ENCODE data around the gene LMO7.
"Not testable (repeated sequence)": the region's sequence is repeated elsewhere in the genome, so short reads cannot be mapped to it uniquely, and the experiment has no call there.

LMO7 gene

DNA sequence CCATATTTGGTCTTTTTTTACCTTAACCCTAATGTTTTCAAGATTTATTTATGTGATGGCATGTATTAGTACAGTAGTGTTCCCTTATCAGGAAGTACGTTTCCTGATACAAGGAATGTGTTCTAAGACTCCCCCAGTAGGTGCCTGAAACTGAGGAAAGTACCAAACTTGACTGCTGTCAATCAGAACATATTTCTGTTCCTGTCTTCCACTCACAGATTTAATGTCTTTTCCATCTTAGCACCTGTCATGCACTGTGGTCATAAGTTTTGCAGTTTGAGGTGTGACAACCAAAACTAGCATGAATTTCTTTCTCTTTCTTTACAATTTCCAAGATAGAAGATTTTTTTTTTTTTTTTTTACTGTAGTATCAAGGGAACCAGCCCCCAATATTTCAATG is 62.9 kb downstream of the LMO7 start:
- no peak for DNase-seq
- no peak for ATAC-seq

- DNase-seq, ATAC-seq: not testable (repeated sequence)
These were observed 63.6 kb downstream of the LMO7 start for GRCh38 chr13:75699717-75700116.

DNA sequence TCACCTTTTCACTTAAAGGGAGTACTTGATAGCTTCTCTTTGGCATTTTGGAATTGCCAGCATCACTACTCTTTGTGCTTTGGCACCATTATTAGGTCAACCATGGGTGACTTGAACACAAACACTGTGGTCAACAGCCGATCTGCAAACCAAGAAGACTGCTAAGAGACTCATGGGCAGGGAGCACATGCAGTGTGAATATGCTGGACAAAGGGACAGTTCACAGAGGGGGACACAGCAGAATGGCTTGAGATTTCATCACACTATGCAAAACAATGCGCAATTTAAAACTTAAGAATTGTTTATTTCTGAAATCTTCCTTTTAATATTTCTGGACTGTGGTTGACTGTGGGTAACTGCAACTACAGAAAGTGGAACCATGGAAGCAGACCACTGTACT is 64.4 kb downstream of the LMO7 start:
- DNase-seq (no peak), ATAC-seq (no peak)

GRCh38 chr13:75702476-75702875 is 66.3 kb downstream of the LMO7 start:
- ATAC-seq (no peak), DNase-seq (no peak)

DNA sequence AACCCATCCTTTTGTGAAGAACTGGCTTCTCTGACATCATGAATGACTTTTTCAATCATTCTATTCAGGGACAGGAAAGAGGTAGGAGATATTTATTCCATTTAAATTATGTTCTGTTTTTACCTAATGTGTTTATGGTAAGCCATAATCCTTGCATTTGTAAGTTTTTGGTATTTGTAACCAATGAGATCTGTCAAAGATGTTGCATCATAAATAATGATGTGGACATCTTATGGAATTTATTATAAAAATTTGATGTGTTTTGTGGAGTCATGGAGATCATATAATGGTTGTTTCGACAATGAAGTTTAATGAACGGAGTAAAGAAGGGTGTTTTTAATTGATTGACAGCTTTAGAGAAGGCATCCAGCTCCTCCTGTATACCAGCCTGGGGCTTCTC is 67.6 kb downstream of the LMO7 start:
- ATAC-seq = no peak

GRCh38 chr13:75704194-75704926 is 68.2 kb downstream of the LMO7 start:
- ATAC-seq (no peak), DNase-seq (no peak)

More for the DNA sequence above, 67.6 kb downstream of the LMO7 start:
- DNase-seq = no peak

DNA sequence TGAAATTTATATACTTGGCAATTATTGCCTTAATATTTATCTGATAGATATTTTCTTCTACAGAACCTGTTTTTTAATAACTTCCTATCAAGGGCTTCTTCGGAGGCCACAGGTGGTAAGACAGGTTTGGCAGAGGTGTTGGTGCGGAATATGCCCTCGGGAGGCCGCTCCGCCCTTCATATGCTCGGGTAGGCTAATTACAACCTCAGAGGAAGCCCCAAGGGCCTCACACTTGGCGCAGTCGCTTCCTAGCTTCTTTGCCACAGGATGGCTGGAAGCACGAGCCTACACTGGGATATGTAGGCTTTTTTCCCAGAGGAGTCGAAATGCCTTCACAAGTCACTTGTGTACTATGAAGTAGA is 68.8 kb downstream of the LMO7 start:
- ATAC-seq (no peak), DNase-seq (no peak)

GRCh38 chr13:75705395-75705794 is 69.3 kb downstream of the LMO7 start:
- DNase-seq = no peak
- peak; percentile 78 for ATAC-seq

- DNase-seq (no peak), ATAC-seq (no peak)
These were observed 69.8 kb downstream of the LMO7 start for GRCh38 chr13:75705908-75706307.

DNA sequence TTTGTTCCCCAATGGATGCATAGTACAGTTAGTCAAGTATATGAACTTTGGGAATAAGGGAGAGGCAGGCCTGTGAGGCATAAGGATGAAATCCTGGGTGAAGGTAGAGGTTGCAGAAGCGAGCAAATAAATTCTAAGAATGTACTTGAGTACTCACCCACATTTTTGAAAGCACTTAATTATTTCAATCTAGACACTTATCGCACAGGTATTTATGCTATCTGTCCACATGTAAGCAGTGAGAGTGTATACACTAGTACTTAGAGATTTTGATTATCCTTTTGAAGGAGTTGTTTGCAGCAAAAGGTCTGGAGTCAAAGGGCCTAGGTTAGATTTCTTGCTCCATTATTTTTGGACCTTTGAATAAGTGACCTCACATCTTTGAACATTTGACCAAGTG is 77.7 kb downstream of the LMO7 start:
- no peak for DNase-seq
- no peak for ATAC-seq

DNA sequence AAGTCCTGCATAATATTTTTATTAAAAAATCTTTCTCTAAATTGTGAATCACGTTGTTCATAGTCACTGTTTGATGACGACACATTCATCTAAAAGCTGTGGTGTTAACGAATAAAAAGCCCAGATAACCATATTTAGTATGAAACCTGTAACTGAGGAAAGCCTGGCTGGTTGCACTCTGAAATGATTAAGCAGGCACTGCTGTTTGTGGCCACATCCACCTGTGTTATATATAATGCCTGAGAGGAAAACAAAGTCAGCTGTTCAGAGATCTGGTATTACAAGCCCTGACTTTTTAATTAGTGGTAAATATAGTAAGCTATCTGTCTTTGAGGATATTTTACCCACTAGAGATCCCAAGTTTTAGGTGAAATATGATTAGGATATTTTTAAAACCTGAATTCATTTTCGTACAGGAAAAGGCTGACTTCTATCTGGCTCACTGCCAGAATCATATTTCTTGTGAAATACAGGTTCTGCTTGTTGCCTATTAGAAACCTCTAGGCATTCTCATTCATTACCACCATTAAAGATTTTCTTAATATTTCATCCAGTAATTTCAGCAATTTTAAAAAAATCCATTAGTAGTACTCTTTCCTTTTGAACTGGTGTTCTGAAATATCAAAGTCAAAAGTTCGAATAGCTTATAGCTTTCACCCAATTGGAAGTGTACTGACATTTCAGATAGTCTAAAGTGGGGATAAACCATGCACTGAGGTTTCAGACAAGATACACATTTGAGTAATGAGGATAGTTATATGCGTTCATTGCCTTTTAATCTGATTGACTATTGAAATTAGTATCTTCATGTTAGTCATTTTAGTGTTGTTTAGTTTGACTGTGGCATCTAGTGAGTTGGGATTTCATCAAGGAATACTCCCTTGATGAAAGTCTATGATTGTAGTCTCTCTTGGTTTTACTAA is 79.7 kb downstream of the LMO7 start:
- DNase-seq (no peak), ATAC-seq (peak; percentile 59)

DNA sequence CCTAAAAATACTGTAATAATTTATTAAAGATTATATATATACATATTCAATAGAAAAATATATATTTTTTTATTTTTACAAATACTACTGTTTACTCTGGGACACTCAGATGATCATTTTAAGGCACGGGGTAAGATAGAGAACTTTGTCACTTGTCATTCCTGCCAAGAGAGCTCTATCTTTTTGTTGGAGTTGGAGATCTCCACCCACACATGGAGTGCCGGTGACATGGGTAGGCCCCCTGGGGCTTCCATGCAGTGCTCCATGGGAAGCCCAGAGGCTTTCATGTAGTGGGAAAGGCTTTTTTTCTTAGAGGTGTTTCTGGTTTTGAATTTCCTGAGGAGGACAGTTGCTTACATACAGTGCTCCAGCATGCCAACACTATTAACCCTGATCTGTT is 81.4 kb downstream of the LMO7 start:
- ATAC-seq (no peak), DNase-seq (no peak)

- ATAC-seq (no peak), DNase-seq (no peak)
These were observed 85.2 kb downstream of the LMO7 start for GRCh38 chr13:75721307-75721706.

- DNase-seq = no peak
- ATAC-seq = no peak
These were observed 87.8 kb downstream of the LMO7 start for GRCh38 chr13:75723901-75724300.

GRCh38 chr13:75724752-75725517 is 88.8 kb downstream of the LMO7 start:
- ATAC-seq (no peak), DNase-seq (no peak)

- ATAC-seq = no peak
- no peak for DNase-seq
These were observed 89.6 kb downstream of the LMO7 start for GRCh38 chr13:75725736-75726135.

DNA sequence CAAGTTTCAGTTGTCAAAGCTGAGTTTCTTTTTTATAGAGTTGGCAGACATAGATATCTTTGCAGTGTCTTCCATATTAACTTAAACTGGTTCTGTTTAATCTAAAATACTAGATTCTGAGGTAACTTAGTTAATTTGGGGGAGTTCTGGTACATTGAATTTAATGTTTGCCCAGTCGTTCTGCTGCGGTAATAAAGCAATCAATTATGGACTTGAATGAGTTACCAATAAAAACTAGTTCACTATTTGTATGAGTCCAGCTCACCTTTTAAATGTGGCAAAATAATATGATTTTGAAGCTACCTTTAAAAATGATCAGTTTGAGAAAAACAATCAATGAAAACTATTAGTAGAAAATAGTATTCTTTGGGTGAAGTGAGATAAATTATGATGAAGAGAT is 90.2 kb downstream of the LMO7 start:
- DNase-seq = no peak
- no peak for ATAC-seq

GRCh38 chr13:75733113-75733512 is 97.0 kb downstream of the LMO7 start:
- not testable (repeated sequence) for DNase-seq, ATAC-seq

DNA sequence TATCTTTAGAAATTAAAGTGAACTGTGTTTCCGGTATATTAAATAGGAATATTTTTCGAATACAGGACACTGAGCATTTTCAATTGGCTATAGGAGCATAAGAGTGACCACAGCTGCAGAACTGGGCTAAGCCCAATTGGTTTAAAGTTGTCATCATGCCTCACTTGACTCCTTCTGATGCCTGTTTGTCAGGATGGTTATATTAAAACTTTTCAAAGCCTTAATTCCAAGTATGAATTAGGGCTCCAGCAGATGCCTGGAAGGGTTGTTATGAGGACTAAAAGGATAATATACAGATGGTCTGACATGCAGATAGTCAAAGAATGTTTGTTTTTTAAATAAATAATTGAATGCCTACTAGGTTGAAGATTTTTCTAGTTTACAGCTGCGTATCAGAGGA is 100.0 kb downstream of the LMO7 start:
- DNase-seq = no peak
- ATAC-seq = no peak

DNA sequence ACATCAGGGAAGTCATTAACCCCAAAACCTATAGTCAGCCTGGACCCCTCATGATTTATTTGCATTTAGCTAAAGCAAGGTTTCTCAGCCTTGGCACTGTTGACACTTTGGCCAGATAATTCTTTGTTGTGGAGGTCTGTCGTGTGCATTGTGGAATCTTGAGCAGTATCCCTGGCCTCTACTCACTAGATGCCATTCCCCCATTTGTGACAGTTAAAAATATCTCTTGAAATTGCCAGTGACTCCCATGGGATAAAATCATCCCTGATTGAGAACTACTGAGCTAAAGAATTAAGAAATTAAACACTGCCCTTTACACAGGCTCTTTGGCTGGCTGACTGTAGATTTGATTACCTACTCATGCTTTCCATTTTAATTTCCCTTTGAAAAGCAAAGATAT is 102.7 kb downstream of the LMO7 start:
- ATAC-seq (no peak), DNase-seq (no peak)

DNA sequence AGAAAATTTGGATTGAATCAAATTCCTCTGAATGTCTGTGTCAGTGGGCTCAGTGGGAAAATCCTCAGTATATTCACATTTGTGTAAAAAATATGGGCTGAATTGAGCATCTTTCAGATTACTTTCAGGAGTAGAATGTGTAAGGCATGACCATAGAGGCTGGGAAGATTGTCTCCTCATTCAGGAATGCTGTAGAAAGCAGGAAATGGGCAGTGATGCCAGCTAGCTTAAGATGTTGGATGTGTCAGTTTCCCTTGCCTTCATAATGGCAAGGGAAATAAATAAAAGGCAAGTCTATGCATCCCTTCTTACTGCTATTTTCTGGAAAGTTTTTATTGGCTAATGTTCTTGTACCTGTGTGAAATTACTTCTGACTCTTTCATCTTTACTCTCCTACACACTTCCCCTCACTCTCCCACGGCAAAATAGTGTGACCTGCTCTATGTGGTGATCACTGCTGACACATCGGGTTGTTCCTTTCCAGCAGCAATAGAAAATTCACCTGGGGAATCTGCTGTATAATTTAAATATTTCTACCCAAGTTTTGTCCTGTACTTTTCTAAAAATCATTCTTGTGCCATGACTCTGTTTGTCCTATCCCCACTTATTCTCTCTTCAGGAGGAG is 103.2 kb downstream of the LMO7 start:
- ATAC-seq = peak; percentile 32

DNA sequence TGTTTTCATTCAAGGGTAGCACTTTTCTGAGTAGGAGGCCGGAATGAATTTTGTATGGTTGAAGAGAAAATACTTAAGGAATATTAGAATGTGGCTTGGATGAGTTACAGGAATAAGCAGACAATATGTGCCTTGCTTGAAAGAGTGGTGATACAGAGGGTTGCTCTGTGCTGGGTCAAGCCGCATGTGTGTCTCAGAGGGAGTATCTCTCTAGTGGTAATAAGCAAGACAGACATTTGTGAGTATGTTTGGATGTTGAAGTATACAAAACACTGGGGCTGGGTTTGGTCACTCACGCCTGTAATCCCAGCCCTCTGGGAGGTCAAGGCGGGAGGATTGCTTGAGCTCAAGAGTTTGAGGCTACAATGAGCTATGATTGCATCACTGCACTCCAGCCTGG is 103.9 kb downstream of the LMO7 start:
- DNase-seq = no peak
- ATAC-seq = no peak

More for the DNA sequence above, 103.2 kb downstream of the LMO7 start:
- no peak for DNase-seq

Data from stimulated activated naive CD8-positive, alpha-beta T cell treated with anti-CD3 and anti-CD28 coated beads, Interleukin-15, Interleukin-2, amounts not matched to agents 100 U/mL and 50 U/mL, for 24 hours (primary cell).